ENCODE results near the gene B3GNT5.

B3GNT5 gene

GRCh38 chr3:183272142-183272541, 19.1 kb downstream of the B3GNT5 start:
- TF ChIP-seq, protein P1, sequence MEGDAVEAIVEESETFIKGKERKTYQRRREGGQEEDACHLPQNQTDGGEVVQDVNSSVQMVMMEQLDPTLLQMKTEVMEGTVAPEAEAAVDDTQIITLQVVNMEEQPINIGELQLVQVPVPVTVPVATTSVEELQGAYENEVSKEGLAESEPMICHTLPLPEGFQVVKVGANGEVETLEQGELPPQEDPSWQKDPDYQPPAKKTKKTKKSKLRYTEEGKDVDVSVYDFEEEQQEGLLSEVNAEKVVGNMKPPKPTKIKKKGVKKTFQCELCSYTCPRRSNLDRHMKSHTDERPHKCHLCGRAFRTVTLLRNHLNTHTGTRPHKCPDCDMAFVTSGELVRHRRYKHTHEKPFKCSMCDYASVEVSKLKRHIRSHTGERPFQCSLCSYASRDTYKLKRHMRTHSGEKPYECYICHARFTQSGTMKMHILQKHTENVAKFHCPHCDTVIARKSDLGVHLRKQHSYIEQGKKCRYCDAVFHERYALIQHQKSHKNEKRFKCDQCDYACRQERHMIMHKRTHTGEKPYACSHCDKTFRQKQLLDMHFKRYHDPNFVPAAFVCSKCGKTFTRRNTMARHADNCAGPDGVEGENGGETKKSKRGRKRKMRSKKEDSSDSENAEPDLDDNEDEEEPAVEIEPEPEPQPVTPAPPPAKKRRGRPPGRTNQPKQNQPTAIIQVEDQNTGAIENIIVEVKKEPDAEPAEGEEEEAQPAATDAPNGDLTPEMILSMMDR (IDR thresholded peaks at IDR 0.05; ENCODE audit: borderline replicate concordance, insufficient read depth, low read depth, low read length), result no peak
- H3K4me3 ChIP-seq (ENCODE audit: low read depth, low read length), result no peak overlapping the region

DNA sequence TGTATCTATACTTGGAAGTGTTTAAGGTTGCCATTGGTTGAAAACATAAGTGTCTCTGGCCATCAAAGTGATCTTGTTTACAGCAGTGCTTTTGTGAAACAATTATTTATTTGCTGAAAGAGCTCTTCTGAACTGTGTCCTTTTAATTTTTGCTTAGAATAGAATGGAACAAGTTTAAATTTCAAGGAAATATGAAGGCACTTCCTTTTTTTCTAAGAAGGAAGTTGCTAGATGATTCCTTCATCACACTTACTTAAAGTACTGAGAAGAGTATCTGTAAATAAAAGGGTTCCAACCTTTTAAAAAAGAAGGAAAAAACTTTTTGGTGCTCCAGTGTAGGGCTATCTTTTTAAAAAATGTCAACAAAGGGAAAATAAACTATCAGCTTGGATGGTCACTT, 19.7 kb downstream of the B3GNT5 start:
- TF ChIP-seq, protein P1 (IDR thresholded peaks at IDR 0.05; ENCODE audit: borderline replicate concordance, insufficient read depth, low read depth, low read length), result no peak

GRCh38 chr3:183274609-183275008, 21.6 kb downstream of the B3GNT5 start:
- H3K4me3 ChIP-seq (ENCODE audit: low read depth, low read length), result no peak overlapping the region
- TF ChIP-seq, protein P1 (IDR thresholded peaks at IDR 0.05; ENCODE audit: borderline replicate concordance, insufficient read depth, low read depth, low read length), result no peak

More for the DNA sequence above, 19.7 kb downstream of the B3GNT5 start:
- no peak overlapping the region for H3K4me3 ChIP-seq (ENCODE audit: low read depth, low read length)

DNA sequence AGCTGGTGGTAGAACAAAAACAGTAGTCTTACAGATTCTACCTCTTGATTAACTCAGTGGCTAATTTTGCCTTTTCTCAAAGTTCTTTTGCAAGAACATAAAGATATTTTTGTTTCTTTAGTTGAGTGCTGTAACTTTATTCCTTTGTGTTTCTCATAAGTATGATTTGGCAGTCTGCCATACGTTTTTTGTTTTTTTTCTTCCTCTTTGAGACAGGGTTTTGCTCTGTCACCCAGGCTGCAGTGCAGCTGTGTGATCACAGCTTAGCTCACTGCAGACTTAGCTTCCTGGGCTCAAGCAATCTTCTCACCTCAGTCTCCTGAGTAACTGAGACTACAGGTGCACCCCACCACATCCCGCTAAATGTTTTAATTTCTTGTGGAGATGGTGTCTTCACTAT, 22.4 kb downstream of the B3GNT5 start:
- H3K4me3 ChIP-seq (ENCODE audit: low read depth, low read length), result no peak overlapping the region
- TF ChIP-seq, protein P1 (IDR thresholded peaks at IDR 0.05; ENCODE audit: borderline replicate concordance, insufficient read depth, low read depth, low read length), result no peak

DNA sequence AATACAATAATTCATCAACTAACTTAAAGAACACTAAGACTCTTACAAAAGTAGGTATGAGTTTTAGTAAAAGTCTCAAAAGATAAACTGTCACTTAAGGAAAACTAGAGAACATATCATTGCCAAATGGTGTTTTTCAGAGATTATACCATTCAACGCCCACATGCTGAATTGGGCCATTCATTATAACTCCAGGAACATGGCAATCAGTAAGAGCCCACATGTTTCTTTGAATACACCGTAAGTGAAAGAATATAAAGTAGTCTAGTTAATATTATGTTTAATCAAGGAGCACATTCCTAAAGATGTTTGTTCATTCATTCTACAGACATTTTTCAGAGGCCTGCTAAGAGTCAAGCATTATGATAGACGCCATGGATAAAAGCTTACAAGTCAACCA, 22.9 kb downstream of the B3GNT5 start:
- no peak overlapping the region for H3K4me3 ChIP-seq (ENCODE audit: low read depth, low read length)
- TF ChIP-seq, protein P1 (IDR thresholded peaks at IDR 0.05; ENCODE audit: borderline replicate concordance, insufficient read depth, low read depth, low read length), result no peak

GRCh38 chr3:183277260-183277659, 24.2 kb downstream of the B3GNT5 start:
- no peak overlapping the region for H3K4me3 ChIP-seq (ENCODE audit: low read depth, low read length)
- TF ChIP-seq, protein P1 (IDR thresholded peaks at IDR 0.05; ENCODE audit: borderline replicate concordance, insufficient read depth, low read depth, low read length), result no peak

- no peak overlapping the region for H3K4me3 ChIP-seq (ENCODE audit: low read depth, low read length)
These were observed 25.5 kb downstream of the B3GNT5 start for GRCh38 chr3:183278479-183279088.

More at GRCh38 chr3:183278479-183279088, 25.5 kb downstream of the B3GNT5 start:
- TF ChIP-seq, protein P1 (IDR thresholded peaks at IDR 0.05; ENCODE audit: borderline replicate concordance, insufficient read depth, low read depth, low read length), result no peak
